Hepatocyte (in vitro differentiated cells): ENCODE data around the gene SNTB2. TPM values are rescaled to one million over a fixed set of nuclear protein-coding genes. Genes with fewer than 3 reads are reported as not detected.

Source experiments
- DNase-seq: peaks from one replicate; pipeline ENCODE4 v3.0.0-alpha.2; 2016; ENCODE audit warnings: low spot score
- H2AFZ ChIP-seq: fragments of 200-600 bp; sonication (generic); 2 replicates; pipeline ENCODE4 v1.6.0; 2016; ENCODE audit warnings: antibody characterized with exemption, mild to moderate bottlenecking
- H3K27ac ChIP-seq: fragments of 200-600 bp; sonication (generic); 2 replicates; pipeline ENCODE4 v1.5.1; 2016; ENCODE audit warnings: mild to moderate bottlenecking
- H3K27me3 ChIP-seq: fragments of 200-600 bp; sonication (generic); 2 replicates; pipeline ENCODE4 v1.6.1; 2016
- H3K36me3 ChIP-seq: fragments of 200-600 bp; sonication (generic); replicated peaks from 2 replicates; pipeline ENCODE4 v1.5.1; 2016; ENCODE audit warnings: low read depth; ENCODE audit not compliant: insufficient read depth
- H3K4me1 ChIP-seq: fragments of 200-600 bp; sonication (generic); 2 replicates; pipeline ENCODE4 v1.5.1; 2016; ENCODE audit warnings: mild to moderate bottlenecking, moderate library complexity; ENCODE audit not compliant: insufficient read depth
- H3K4me2 ChIP-seq: fragments of 200-600 bp; sonication (generic); 2 replicates; pipeline ENCODE4 v1.6.0; 2016
- H3K4me3 ChIP-seq: fragments of 200-600 bp; sonication (generic); 2 replicates; pipeline ENCODE4 v1.5.1; 2016; ENCODE audit warnings: mild to moderate bottlenecking
- H3K79me2 ChIP-seq: fragments of 200-600 bp; sonication (generic); 2 replicates; pipeline ENCODE4 v1.6.0; 2017; ENCODE audit warnings: mild to moderate bottlenecking
- H3K9me2 ChIP-seq: fragments of 200-600 bp; sonication (generic); replicated peaks from 2 replicates; pipeline ENCODE4 v1.6.0; 2017; ENCODE audit warnings: mild to moderate bottlenecking; ENCODE audit not compliant: insufficient read depth
- H3K9me3 ChIP-seq: fragments of 200-600 bp; sonication (generic); 2 replicates; pipeline ENCODE4 v1.5.1; 2016; ENCODE audit warnings: low read depth, mild to moderate bottlenecking
- H4K20me1 ChIP-seq: fragments of 200-600 bp; sonication (generic); 2 replicates; pipeline ENCODE4 v1.6.0; 2016; ENCODE audit warnings: mild to moderate bottlenecking; ENCODE audit not compliant: insufficient read depth, poor library complexity, severe bottlenecking
- CTCF ChIP-seq: fragments of 200-600 bp; sonication (generic); IDR thresholded peaks from 2 replicates; pipeline ENCODE4 v1.5.1; 2016; ENCODE audit warnings: antibody characterized with exemption, mild to moderate bottlenecking; ENCODE audit not compliant: poor library complexity
- EZH2 ChIP-seq: fragments of 200-600 bp; sonication (generic); IDR thresholded peaks from 2 replicates; pipeline ENCODE4 v1.6.1; 2016; ENCODE audit warnings: antibody characterized with exemption, mild to moderate bottlenecking, borderline replicate concordance
- EZH2phosphoT487 ChIP-seq: fragments of 200-600 bp; sonication (generic); IDR thresholded peaks from one replicate; pipeline ENCODE4 v1.6.1; 2018; ENCODE audit warnings: antibody characterized with exemption, mild to moderate bottlenecking, low read depth, moderate library complexity; ENCODE audit not compliant: unreplicated experiment, severe bottlenecking
- WGBS: methylation state at CpG from one replicate; pipeline ENCODE4 v1.1.6; 2016; ENCODE audit warnings: low lambda C conversion rate; ENCODE audit errors: missing lambda C conversion rate; 5-methylcytosine and 5-hydroxymethylcytosine counted together
- polyA plus RNA-seq: library from polyadenylated mRNA; unstranded; fragments of >200 nt; fragmentation: Nextera tagmentation; extraction: Ambion mirVana; gene quantifications from 2 replicates; pipeline ENCODE4 v1.2.1, GENCODE V29; 2016
- total RNA-seq: library from RNA; depleted of rRNA; stranded (reverse); fragments of >200 nt; gene quantifications from 2 replicates; pipeline ENCODE4 v1.2.3, GENCODE V29; 2014

SNTB2 gene
- total and polyA plus RNA-seq, 2 experiments from 2014 or later, result 21.5 to 36.7 TPM

DNA sequence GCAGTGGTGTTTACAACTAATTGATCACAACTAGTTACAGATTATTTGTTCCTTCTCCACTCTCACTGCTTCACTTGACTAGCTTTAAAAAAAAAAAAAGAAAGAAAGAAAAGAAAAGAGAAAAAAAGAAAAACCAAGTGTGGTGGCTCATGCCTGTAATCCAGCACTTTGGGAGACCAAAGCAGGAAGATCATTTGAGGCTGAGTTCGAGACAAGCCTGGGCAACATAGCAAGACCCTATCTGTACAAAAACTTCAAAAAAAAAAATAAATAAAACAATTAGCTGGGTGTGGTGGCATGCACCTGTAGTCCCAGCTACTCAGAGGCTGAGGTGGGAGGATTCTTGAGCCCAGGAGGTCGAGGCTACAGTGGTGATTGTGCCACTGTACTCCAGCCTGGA lies 4.2 kb downstream of the SNTB2 start:
- Histone ChIP-seq H3K4me1 (peaks cover 13% of the 10 kb centered on the region), H3K36me3 (no peaks in the 10 kb centered on the region), H3K4me3 (no peak overlapping the region), H3K27ac (no peak overlapping the region), H3K27me3 (no peaks in the 10 kb centered on the region), H3K79me2 (peaks cover 86% of the 10 kb centered on the region), H4K20me1 (peaks cover 12% of the 10 kb centered on the region), H3K9me2 (no peaks in the 10 kb centered on the region), H3K9me3 (no peaks in the 10 kb centered on the region), H3K4me2 (no peak overlapping the region), H2AFZ (no peak overlapping the region)
- TF ChIP-seq EZH2phosphoT487, result no peak
- WGBS, result 92% methylated on average over 2 of the region's 2 CpGs
- no peak for DNase-seq

GRCh38 chr16:69193855-69194254 lies 6.9 kb downstream of the SNTB2 start:
- Histone ChIP-seq H3K4me2 (no peak overlapping the region), H3K79me2 (peaks cover 98% of the 10 kb centered on the region)

DNA sequence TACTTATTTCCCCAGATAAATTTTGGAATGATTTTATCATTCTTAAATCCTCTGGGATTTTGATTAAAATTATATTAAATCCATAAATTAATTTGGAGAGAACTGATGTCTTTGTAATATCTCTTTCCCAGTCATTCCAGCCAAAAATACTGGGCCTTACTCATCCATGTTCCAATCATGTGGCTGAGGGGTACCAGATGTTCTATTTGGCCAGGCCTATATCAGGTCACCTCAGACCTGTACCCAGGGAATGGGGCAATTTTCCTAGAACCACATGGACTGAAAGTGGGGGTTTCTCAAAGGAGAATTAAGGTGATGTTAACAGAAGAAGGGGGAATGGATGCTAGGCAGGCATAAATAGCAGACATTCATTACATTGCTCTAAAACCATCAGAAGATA lies 7.5 kb downstream of the SNTB2 start:
- Histone ChIP-seq H3K4me2 (no peak overlapping the region), H3K36me3 (no peaks in the 10 kb centered on the region), H3K9me3 (no peaks in the 10 kb centered on the region), H3K4me1 (peaks cover 2% of the 10 kb centered on the region), H3K27me3 (no peaks in the 10 kb centered on the region), H3K79me2 (peaks cover 97% of the 10 kb centered on the region), H2AFZ (no peak overlapping the region), H4K20me1 (peaks cover 7% of the 10 kb centered on the region), H3K4me3 (no peak overlapping the region), H3K27ac (no peak overlapping the region), H3K9me2 (no peaks in the 10 kb centered on the region)
- DNase-seq, result no peak
- TF ChIP-seq EZH2phosphoT487, result no peak
- no peak for TF ChIP-seq CTCF
- TF ChIP-seq EZH2, result no peak

More at GRCh38 chr16:69193855-69194254, 6.9 kb downstream of the SNTB2 start:
- Histone ChIP-seq H3K27me3 (no peaks in the 10 kb centered on the region), H3K36me3 (no peaks in the 10 kb centered on the region), H4K20me1 (peaks cover 12% of the 10 kb centered on the region), H3K27ac (no peak overlapping the region), H2AFZ (no peak overlapping the region), H3K9me2 (no peaks in the 10 kb centered on the region), H3K4me1 (peaks cover 8% of the 10 kb centered on the region), H3K4me3 (no peak overlapping the region), H3K9me3 (no peaks in the 10 kb centered on the region)
- DNase-seq, result no peak
- TF ChIP-seq EZH2 (no peak), EZH2phosphoT487 (no peak), CTCF (no peak)

DNA sequence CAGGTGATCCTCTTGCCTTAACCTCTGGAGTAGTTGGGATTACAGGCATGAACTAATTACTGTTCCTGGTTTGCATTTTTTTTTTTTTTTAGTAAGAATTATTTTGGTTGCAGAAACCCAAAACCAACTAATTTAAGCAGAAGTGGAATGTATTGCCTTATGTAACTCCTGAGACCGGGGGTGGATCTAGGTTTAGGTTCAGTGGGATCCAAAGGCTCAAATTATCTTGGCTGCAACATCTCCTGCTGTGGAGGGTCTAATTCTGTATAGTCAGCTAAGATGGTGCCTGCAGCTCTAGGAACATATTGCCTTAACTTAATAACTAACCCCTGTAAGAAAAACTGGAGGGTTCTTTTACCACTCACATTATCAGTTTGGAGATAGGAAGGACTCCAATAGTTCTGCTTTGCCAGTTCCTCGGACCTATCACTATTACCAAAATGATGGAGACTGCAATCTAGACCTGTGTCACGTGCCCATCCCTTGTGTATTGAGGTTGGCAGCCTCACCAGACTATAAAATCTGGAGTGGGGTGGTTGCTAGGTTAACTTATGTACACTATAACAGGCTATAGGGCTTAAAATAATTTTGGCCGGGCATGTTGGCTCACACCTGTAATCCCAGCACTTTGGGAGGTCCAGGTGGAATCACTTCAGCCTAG lies 8.5 kb downstream of the SNTB2 start:
- WGBS, result 92% methylated on average over 4 of the region's 4 CpGs
- H3K27ac ChIP-seq, result no peak overlapping the region

More for the DNA sequence above, 8.5 kb downstream of the SNTB2 start:
- Histone ChIP-seq H3K4me2 (no peak overlapping the region), H3K9me3 (no peaks in the 10 kb centered on the region), H3K79me2 (peaks cover 97% of the 10 kb centered on the region), H3K27me3 (no peaks in the 10 kb centered on the region), H3K36me3 (no peaks in the 10 kb centered on the region), H3K4me3 (no peak overlapping the region), H3K4me1 (peaks cover 4% of the 10 kb centered on the region), H4K20me1 (peaks cover 6% of the 10 kb centered on the region), H2AFZ (no peak overlapping the region), H3K9me2 (no peaks in the 10 kb centered on the region)
- TF ChIP-seq EZH2, result no peak
- no peak for TF ChIP-seq EZH2phosphoT487
- TF ChIP-seq CTCF, result no peak
- no peak for DNase-seq
